ENCODE measurements around the gene RPL37A.

- TF ChIP-seq CTCF (IDR thresholded peaks at IDR 0.05) (no peak), POLR2A (IDR thresholded peaks at IDR 0.05) (no peak)
Observed at GRCh38 chr2:216502381-216503158, 3.9 kb downstream of the RPL37A start.
